Kidney epithelial cell (primary cell): ENCODE results near the gene MTERF4. TPM values are rescaled to one million over a fixed set of nuclear protein-coding genes. Genes with fewer than 3 reads are reported as not detected.

Experiments used
- DNase-seq: peaks from one replicate; pipeline ENCODE4 v3.0.0-alpha.2; 2010; ENCODE audit warnings: low read depth
- H3K27me3 ChIP-seq: 2 replicates; pipeline ENCODE4 v1.6.0; 2011; ENCODE audit warnings: low read length; ENCODE audit not compliant: control insufficient read depth, insufficient read depth
- H3K36me3 ChIP-seq: 2 replicates; pipeline ENCODE4 v1.5.1; 2011; ENCODE audit warnings: low read length; ENCODE audit not compliant: control insufficient read depth, insufficient read depth
- H3K4me3 ChIP-seq: 2 replicates; pipeline ENCODE4 v1.5.1; 2011; ENCODE audit warnings: low read depth, mild to moderate bottlenecking, control low read depth, low read length
- total RNA-seq: library from RNA; depleted of rRNA; stranded (reverse); fragments of >200 nt; gene quantifications from 2 replicates; pipeline ENCODE4 v1.2.3, GENCODE V29; 2015
- TF ChIP-seq, protein P1 (sequence below): IDR thresholded peaks from 2 replicates; pipeline ENCODE4 v1.5.1; 2011; ENCODE audit warnings: mild to moderate bottlenecking, moderate library complexity, low read length, control low read depth, inconsistent platforms; ENCODE audit not compliant: insufficient read depth, poor library complexity, severe bottlenecking

Gene MTERF4
- total RNA-seq, 1 donor from 2014 or later: 33.3 TPM

DNA sequence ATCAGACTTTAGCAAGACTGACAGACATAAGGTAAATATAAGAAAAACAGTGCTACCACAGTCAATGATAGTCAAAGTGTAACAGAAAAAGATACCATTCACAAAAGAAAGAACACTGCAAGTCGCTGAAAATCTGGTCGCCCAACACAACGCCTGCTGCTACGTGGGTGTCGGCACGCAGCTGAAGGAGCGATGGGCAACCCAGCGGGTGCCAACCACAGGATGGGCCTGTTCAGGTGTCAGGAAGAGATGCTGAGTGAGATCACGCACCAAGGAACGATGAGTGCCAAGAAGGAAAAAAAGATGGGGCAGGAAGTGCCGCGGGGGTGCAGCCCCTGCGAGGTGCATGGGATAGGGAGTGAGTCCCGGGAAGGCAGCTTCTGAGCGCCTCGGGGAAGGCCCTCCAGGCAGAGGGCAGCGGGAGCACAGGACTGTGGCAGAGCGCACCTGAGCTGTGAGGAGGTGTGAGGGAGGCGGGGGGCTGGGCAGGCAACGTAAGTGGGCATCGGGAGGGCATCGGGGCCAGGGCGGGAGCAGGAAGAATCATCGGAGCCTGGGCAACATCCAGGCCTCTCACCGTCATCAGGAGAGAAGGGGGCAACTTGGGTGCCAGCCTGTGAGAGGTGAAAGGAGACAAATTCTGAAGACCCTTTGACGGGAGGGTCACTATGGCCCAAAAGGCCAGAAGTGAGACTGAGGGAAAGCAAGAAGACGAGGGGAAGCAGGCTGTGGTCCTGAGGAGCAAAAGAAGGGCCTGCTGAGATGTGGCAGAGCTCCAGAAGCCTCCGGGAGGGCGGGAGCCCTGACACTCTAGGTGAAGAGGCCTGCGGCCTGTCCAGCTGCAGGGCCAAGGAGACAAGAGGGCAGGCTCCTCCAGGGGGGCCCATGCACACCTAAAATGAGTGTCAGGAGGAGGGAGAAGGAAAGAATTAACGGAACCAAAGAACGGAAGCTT lies 14.8 kb upstream of the MTERF4 start:
- H3K27me3 ChIP-seq: no peaks in the 10 kb centered on the region
- no peaks in the 10 kb centered on the region for H3K36me3 ChIP-seq
- no peak overlapping the region for H3K4me3 ChIP-seq
- TF ChIP-seq, protein P1, sequence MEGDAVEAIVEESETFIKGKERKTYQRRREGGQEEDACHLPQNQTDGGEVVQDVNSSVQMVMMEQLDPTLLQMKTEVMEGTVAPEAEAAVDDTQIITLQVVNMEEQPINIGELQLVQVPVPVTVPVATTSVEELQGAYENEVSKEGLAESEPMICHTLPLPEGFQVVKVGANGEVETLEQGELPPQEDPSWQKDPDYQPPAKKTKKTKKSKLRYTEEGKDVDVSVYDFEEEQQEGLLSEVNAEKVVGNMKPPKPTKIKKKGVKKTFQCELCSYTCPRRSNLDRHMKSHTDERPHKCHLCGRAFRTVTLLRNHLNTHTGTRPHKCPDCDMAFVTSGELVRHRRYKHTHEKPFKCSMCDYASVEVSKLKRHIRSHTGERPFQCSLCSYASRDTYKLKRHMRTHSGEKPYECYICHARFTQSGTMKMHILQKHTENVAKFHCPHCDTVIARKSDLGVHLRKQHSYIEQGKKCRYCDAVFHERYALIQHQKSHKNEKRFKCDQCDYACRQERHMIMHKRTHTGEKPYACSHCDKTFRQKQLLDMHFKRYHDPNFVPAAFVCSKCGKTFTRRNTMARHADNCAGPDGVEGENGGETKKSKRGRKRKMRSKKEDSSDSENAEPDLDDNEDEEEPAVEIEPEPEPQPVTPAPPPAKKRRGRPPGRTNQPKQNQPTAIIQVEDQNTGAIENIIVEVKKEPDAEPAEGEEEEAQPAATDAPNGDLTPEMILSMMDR: no peak
- no peak for DNase-seq

DNA sequence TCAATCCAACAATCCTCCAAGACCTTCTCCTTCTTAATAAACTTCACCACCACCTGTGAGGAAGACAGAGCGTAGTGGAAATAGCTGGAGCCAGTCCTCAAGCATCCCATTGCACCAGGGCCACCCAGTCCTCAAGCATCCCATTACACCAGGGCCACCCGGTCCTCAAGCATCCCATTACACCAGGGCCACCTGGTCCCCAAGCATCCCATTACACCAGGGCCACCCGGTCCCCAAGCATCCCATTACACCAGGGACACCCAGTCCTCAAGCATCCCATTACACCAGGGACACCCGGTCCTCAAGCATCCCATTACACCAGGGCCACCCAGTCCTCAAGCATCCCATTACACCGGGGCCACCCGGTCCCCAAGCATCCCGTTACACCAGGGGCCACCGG lies 13.3 kb upstream of the MTERF4 start:
- TF ChIP-seq, protein P1: no peak
- Histone ChIP-seq H3K27me3 (no peaks in the 10 kb centered on the region), H3K4me3 (no peak overlapping the region), H3K36me3 (no peaks in the 10 kb centered on the region)
- DNase-seq: no peak

DNA sequence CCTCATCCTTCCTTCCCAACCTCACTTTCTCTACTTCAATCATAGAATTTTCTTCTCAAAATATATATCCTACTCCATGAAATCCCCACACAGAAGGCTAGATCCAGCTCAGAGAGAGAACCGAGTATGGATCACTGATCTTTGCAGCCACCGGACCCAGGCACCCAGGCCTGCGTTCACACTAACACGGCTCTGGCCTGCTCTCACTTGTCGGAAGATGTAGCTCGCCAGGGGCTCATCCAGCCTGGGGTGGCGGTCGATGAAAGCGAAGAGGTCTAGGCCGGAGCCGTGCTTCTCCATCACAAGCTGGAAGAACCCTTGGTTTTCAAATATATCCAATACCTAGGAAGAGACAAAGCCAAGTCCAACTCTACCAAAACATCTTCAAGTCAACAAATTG lies 12.7 kb upstream of the MTERF4 start:
- TF ChIP-seq, protein P1: no peak
- no peaks in the 10 kb centered on the region for H3K36me3 ChIP-seq

DNA sequence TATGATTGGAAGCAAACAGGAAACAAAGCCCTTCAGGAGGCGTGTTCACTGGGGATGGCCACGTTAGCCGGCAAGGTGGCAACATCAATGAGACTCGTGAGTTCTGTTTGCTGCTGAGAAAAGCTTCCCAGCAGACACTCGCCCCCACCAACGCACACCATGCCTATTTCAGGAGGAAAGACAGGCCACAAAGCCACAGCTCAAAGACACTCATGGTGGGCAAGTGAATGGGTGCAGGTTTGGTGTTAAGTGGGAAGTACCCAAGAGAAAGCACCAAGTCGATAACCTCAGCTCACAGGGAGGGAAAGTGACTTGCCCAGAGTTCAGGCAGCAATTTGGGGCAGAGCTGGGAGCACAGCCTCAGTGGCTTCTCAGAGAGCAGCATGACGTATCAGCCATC lies 10.5 kb upstream of the MTERF4 start:
- Histone ChIP-seq H3K27me3 (no peaks in the 10 kb centered on the region), H3K4me3 (no peak overlapping the region), H3K36me3 (no peaks in the 10 kb centered on the region)
- TF ChIP-seq, protein P1: no peak
- DNase-seq: no peak

More for the DNA sequence above, 12.7 kb upstream of the MTERF4 start:
- no peak overlapping the region for H3K4me3 ChIP-seq
- no peak for DNase-seq
- no peaks in the 10 kb centered on the region for H3K27me3 ChIP-seq

DNA sequence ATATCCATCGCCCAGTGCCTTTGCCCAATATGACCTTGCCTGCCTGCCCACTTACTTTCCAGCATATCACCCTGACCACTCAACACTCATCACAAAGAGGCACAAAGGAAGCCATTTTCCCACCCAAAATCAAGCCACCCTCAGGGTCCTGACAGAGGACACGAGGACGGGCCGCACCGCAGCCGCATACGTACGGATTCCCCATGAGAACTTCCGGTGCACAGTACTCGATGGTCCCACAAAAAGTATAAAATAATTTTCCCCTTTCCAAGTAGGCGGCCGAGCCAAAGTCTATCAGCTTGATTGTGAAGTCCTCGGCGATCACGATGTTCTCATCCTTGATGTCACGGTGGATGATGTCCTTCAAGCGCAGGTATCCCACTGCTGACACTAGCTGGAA lies 10.0 kb upstream of the MTERF4 start:
- DNase-seq: no peak
- no peak overlapping the region for H3K4me3 ChIP-seq
- TF ChIP-seq, protein P1: no peak
- H3K36me3 ChIP-seq: no peaks in the 10 kb centered on the region
- no peaks in the 10 kb centered on the region for H3K27me3 ChIP-seq
